ENCODE measurements around the gene ARF1. TPM values are rescaled to one million over a fixed set of nuclear protein-coding genes. Genes with fewer than 3 reads are reported as not detected.

Gene ARF1
- total RNA-seq, 1 experiment from 2014 or later = 395 TPM

DNA sequence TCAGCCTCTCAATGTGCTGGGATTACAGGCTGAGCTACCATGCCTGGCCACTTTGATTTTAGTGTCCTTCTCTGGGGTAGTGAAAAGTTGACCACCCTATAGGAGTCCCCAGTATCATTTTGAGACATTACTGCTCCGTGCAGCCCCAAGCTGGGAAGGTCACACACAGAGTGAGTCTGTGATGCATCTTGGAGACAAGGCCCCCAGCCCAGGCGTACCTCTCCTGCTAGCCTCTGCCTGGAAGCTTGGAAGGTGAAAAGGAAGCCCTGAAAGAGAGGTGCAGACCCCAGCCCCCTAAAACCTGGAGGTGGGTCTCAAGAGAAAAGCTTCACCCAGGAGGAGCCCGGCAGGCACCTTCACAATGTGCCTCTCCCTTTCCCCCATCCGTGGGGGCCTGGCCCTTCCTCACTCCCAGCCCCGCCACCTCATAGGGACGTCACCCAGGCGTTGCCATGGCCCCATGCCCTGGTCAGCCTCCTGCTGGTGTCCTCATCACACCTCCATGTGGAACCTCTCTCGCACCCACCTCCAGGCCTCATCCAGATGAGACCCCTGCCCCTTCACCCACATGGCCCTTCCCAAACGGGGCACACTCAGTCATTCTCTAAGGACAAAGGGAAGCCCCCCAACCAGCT is 5.6 kb upstream of the ARF1 start:
- Histone ChIP-seq H3K9me3 (ENCODE audit: low read depth, low read length, poor library complexity, severe bottlenecking) (no peaks in the 10 kb centered on the region), H3K4me1 (ENCODE audit: insufficient read depth, low read length, poor library complexity, severe bottlenecking) (peaks cover 5% of the 10 kb centered on the region), H3K27ac (ENCODE audit: low read depth, low read length, poor library complexity, severe bottlenecking) (no peak overlapping the region), H3K36me3 (ENCODE audit: insufficient read depth, low read length, poor library complexity, severe bottlenecking) (no peaks in the 10 kb centered on the region), H3K4me3 (ENCODE audit: low read depth, low read length, poor library complexity, severe bottlenecking) (no peak overlapping the region), H3K27me3 (replicated peaks; ENCODE audit: insufficient read depth, low read depth, low read length, poor library complexity) (peaks cover 2% of the 10 kb centered on the region)
- POLR2A ChIA-PET (ENCODE audit: low non-redundant PET) = interaction anchor here (0.8 kb wide), 1 partner anchor 376 kb away, joined by 3 read pairs; no protein-coding TSS in a partner anchor
- no TSS peak for BruUV-seq (replicated peaks)
- DNase-seq (ENCODE audit: low spot score) = no peak
- intact Hi-C loops (cut with micrococcal nuclease; ENCODE audit: unreplicated experiment) = loop anchor here (5.0 to 10.0 kb wide), 2 partner anchors 75 to 312 kb away; no protein-coding TSS in a partner anchor
- TF ChIP-seq EZH2 (IDR thresholded peaks at IDR 0.05; ENCODE audit: borderline replicate concordance, low read depth, low read length, poor library complexity, severe bottlenecking) (no peak), CTCF (conservative IDR thresholded peaks at IDR 0.05; ENCODE audit: low read depth, low read length) (no peak)
- CTCF ChIA-PET = no interaction called here

DNA sequence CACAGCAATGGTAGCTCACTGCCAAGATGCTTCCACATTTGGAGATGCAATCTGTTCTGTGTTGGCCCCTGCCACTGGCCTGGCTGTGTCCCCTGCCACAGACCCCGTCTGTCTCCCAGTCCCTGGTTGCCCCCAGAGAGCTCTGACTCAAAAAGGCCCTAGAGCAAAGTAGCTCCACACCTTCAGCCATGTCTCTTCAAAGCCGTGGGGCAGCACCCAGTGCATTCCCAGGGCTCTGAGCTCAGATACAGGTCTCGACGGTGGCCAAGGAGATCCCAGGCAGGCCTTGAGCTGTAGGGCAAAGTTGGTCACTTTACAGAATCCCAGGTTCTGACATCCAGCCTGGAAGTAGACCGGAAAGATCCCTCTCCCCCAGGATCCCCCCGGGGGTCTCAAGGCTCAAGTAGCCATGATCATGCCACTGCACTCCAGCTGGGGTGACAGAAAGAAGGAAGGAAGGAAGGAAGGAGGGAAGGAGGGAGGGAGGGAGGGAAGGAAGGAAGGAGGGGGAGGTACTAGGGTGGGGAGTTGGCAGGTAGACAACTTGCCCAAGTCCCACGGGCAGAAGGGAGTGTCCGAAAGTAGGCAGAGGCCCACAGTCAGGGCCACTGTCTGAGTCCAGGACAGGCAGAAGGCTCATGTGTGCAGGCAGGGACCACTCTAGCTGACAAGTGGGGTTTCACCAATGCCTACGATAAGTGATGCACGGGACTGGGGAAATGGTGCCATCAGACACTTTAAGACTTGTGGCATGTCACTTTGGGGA is 4.8 kb upstream of the ARF1 start:
- no peak overlapping the region for H3K27ac ChIP-seq (ENCODE audit: low read depth, low read length, poor library complexity, severe bottlenecking)
- no peaks in the 10 kb centered on the region for H3K36me3 ChIP-seq (ENCODE audit: insufficient read depth, low read length, poor library complexity, severe bottlenecking)
- no peak for DNase-seq (ENCODE audit: low spot score)
- H3K4me3 ChIP-seq (ENCODE audit: low read depth, low read length, poor library complexity, severe bottlenecking) = no peak overlapping the region
- H3K27me3 ChIP-seq (replicated peaks; ENCODE audit: insufficient read depth, low read depth, low read length, poor library complexity) = no peaks in the 10 kb centered on the region
- intact Hi-C loops (cut with micrococcal nuclease; ENCODE audit: unreplicated experiment) = loop anchor here (5.0 to 10.0 kb wide), 2 partner anchors 75 to 313 kb away; no protein-coding TSS in a partner anchor
- no peaks in the 10 kb centered on the region for H3K9me3 ChIP-seq (ENCODE audit: low read depth, low read length, poor library complexity, severe bottlenecking)
- peaks cover 5% of the 10 kb centered on the region for H3K4me1 ChIP-seq (ENCODE audit: insufficient read depth, low read length, poor library complexity, severe bottlenecking)
- BruUV-seq (replicated peaks) = no TSS peak
- ChIA-PET POLR2A (ENCODE audit: low non-redundant PET) (interaction anchor here (0.8 kb wide), 1 partner anchor 377 kb away, joined by 3 read pairs; no protein-coding TSS in a partner anchor), CTCF (no interaction called here)
- TF ChIP-seq CTCF (conservative IDR thresholded peaks at IDR 0.05; ENCODE audit: low read depth, low read length) (no peak), EZH2 (IDR thresholded peaks at IDR 0.05; ENCODE audit: borderline replicate concordance, low read depth, low read length, poor library complexity, severe bottlenecking) (no peak)

GRCh38 chr1:228079013-228079412 is 3.5 kb upstream of the ARF1 start:
- ChIA-PET POLR2A (ENCODE audit: low non-redundant PET) (interaction anchor here (0.7 kb wide), 1 partner anchor 118 kb away, joined by 5 read pairs; no protein-coding TSS in a partner anchor), CTCF (no interaction called here)
- BruUV-seq (replicated peaks) = no TSS peak
- no peak overlapping the region for H3K4me3 ChIP-seq (ENCODE audit: low read depth, low read length, poor library complexity, severe bottlenecking)
- peaks cover 5% of the 10 kb centered on the region for H3K4me1 ChIP-seq (ENCODE audit: insufficient read depth, low read length, poor library complexity, severe bottlenecking)
- no peak for DNase-seq (ENCODE audit: low spot score)
- H3K27me3 ChIP-seq (replicated peaks; ENCODE audit: insufficient read depth, low read depth, low read length, poor library complexity) = no peaks in the 10 kb centered on the region
- H3K36me3 ChIP-seq (ENCODE audit: insufficient read depth, low read length, poor library complexity, severe bottlenecking) = no peaks in the 10 kb centered on the region
- H3K9me3 ChIP-seq (ENCODE audit: low read depth, low read length, poor library complexity, severe bottlenecking) = no peaks in the 10 kb centered on the region
- no peak overlapping the region for H3K27ac ChIP-seq (ENCODE audit: low read depth, low read length, poor library complexity, severe bottlenecking)
- intact Hi-C loops (cut with micrococcal nuclease; ENCODE audit: unreplicated experiment) = loop anchor here (5.0 to 10.0 kb wide), 2 partner anchors 77 to 314 kb away; no protein-coding TSS in a partner anchor
- TF ChIP-seq EZH2 (IDR thresholded peaks at IDR 0.05; ENCODE audit: borderline replicate concordance, low read depth, low read length, poor library complexity, severe bottlenecking) (no peak), CTCF (conservative IDR thresholded peaks at IDR 0.05; ENCODE audit: low read depth, low read length) (no peak)
